ENCODE measurements around the gene EBF3. TPM values are rescaled to one million over a fixed set of nuclear protein-coding genes. Genes with fewer than 3 reads are reported as not detected.

Gene EBF3
- total RNA-seq, 1 experiment from 2014 or later = 0.22 TPM

GRCh38 chr10:129867631-129868179, 96.4 kb downstream of the EBF3 start:
- no peak overlapping the region for H3K27ac ChIP-seq (ENCODE audit: insufficient read length, low read depth, low read length)
- H3K79me2 ChIP-seq (ENCODE audit: insufficient read depth, low read length) = no peaks in the 10 kb centered on the region
- no CpG with 5 or more reads among the region's 36 CpGs for WGBS (ENCODE audit: extremely low coverage, insufficient read length, low lambda C conversion rate)

More at GRCh38 chr10:129867631-129868179, 96.4 kb downstream of the EBF3 start:
- no peaks in the 10 kb centered on the region for H3K9me3 ChIP-seq (ENCODE audit: control insufficient read depth, low read depth, low read length)
- no peaks in the 10 kb centered on the region for H3K79me1 ChIP-seq (ENCODE audit: insufficient read depth, low read depth, low read length, poor library complexity, severe bottlenecking)
- no peaks in the 10 kb centered on the region for H4K20me1 ChIP-seq (ENCODE audit: control insufficient read depth, insufficient read depth, insufficient read length)
- H3K27me3 Mint-ChIP-seq (ENCODE audit: low read depth) = peaks cover 6% of the 10 kb centered on the region
- no peak for TF ChIP-seq CTCF (conservative IDR thresholded peaks at IDR 0.05)
- no peaks in the 10 kb centered on the region for H3K4me1 ChIP-seq (ENCODE audit: insufficient read depth, low read length)
- no peak overlapping the region for H2BK120ac ChIP-seq (ENCODE audit: low read depth, low read length, poor library complexity, severe bottlenecking)
- H3K27ac Mint-ChIP-seq = peak overlapping the region in 1 of 3 experiments; percentile 67; a peak in 1 of 7 replicates
- H4K91ac ChIP-seq (ENCODE audit: insufficient read length, low read depth, low read length) = no peak overlapping the region
- no peak overlapping the region for H4K8ac ChIP-seq (replicated peaks; ENCODE audit: insufficient read length, low read depth, low read length)
- no peak overlapping the region for H3K4me2 ChIP-seq (ENCODE audit: insufficient read depth, insufficient read length, low read length)
- peaks cover 40 to 56% of the 10 kb centered on the region in 2 experiments for H3K4me1 Mint-ChIP-seq
- H3K9ac ChIP-seq (ENCODE audit: extremely low read depth, insufficient read length, low read length) = no peak overlapping the region
- no peak overlapping the region for H2BK5ac ChIP-seq (ENCODE audit: insufficient read length, low read length)
- no peaks in the 10 kb centered on the region for H3K23me2 ChIP-seq (ENCODE audit: insufficient read length, low read depth, low read length, poor library complexity, severe bottlenecking)
- H3K56ac ChIP-seq (ENCODE audit: insufficient read length, low read depth, low read length) = no peak overlapping the region
- DNase-seq = no peak
- H3K4ac ChIP-seq (ENCODE audit: low read depth, low read length) = no peak overlapping the region
- no peak overlapping the region for H2BK12ac ChIP-seq (ENCODE audit: insufficient read length, low read depth, low read length)
- H3K4me3 Mint-ChIP-seq = no peak overlapping the region
- no peaks in the 10 kb centered on the region for H3K27me3 ChIP-seq (ENCODE audit: insufficient read depth, low read length)
- no peak overlapping the region for H3K18ac ChIP-seq (ENCODE audit: insufficient read length, low read depth, low read length)
- no peak overlapping the region for H2BK20ac ChIP-seq (ENCODE audit: low read depth, low read length, poor library complexity, severe bottlenecking)
- no peak overlapping the region for H3T11ph ChIP-seq (ENCODE audit: low read length)
- no peaks in the 10 kb centered on the region for H3K36me3 Mint-ChIP-seq (ENCODE audit: insufficient read depth in 1 of 3, low read depth in 3 of 3)
- H2AFZ ChIP-seq (ENCODE audit: low read length) = no peak overlapping the region
- no peak overlapping the region for H2AK5ac ChIP-seq (ENCODE audit: insufficient read length, low read length)
- H3K9me3 Mint-ChIP-seq = no peaks in the 10 kb centered on the region
- H3K23ac ChIP-seq (ENCODE audit: insufficient read length, low read depth, low read length) = no peak overlapping the region
- no peak overlapping the region for H3K14ac ChIP-seq (ENCODE audit: insufficient read depth, low read length)
- no peak overlapping the region for H2BK15ac ChIP-seq (ENCODE audit: low read depth, low read length)
- H4K5ac ChIP-seq (ENCODE audit: insufficient read length, low read depth, low read length) = no peak overlapping the region
